Thyroid gland (tissue), 4 donors: ENCODE measurements around the gene COL28A1.

Experiments used
- POLR2A ChIP-seq, 2 donors: fragments of 450-650 bp; IDR thresholded peaks; one replicate each; pipeline ENCODE4 v1.6.1; 2017; ENCODE audit warnings: antibody characterized with exemption in 2 of 2, mild to moderate bottlenecking in 2 of 2, moderate library complexity in 1 of 2
- TF ChIP-seq, protein P1 (sequence below), 6 experiments: fragments of 200-600 bp in 3 of 6; fragments of 450-650 bp in 3 of 6; sonication (generic) in 3 of 6; IDR thresholded peaks; one replicate each; pipeline ENCODE4 v1.5.1; 2016 to 2019; ENCODE audit warnings: antibody characterized with exemption in 6 of 6, mild to moderate bottlenecking in 2 of 6, inconsistent platforms in 1 of 6, moderate library complexity in 1 of 6

DNA sequence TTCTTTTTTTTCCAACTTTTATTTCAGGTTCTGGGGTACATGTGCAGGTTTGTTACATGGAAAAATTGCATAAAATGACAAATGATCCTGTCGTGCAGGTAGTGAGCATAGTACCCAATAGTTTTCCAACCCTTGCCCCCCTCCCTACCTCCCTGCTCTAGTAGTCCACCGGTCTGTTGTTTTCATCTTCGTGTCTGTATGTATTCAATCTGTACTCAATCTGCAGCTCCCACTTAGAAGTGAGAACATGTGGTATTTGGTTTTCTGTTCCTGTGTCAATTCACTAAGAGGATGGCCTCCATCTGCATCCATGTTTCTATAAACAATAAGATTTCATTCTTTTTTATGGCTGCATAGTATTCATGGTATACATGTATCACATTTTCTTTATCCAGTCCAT, 202.1 kb downstream of the COL28A1 start:
- TF ChIP-seq, protein P1, sequence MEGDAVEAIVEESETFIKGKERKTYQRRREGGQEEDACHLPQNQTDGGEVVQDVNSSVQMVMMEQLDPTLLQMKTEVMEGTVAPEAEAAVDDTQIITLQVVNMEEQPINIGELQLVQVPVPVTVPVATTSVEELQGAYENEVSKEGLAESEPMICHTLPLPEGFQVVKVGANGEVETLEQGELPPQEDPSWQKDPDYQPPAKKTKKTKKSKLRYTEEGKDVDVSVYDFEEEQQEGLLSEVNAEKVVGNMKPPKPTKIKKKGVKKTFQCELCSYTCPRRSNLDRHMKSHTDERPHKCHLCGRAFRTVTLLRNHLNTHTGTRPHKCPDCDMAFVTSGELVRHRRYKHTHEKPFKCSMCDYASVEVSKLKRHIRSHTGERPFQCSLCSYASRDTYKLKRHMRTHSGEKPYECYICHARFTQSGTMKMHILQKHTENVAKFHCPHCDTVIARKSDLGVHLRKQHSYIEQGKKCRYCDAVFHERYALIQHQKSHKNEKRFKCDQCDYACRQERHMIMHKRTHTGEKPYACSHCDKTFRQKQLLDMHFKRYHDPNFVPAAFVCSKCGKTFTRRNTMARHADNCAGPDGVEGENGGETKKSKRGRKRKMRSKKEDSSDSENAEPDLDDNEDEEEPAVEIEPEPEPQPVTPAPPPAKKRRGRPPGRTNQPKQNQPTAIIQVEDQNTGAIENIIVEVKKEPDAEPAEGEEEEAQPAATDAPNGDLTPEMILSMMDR (IDR thresholded peaks at IDR 0.05): no peak
- no peak for TF ChIP-seq POLR2A (IDR thresholded peaks at IDR 0.05)
